Activated CD8-positive, alpha-beta memory T cell treated with anti-CD3 and anti-CD28 coated beads, Interleukin-2, amount 50 U/mL, for 4 hours (primary cell): ENCODE data around the gene DUOX1.
A peak's percentile ranks its signal among the peaks of the same experiment; 100 is the strongest.
"Not testable (repeated sequence)": the region's sequence is repeated elsewhere in the genome, so short reads cannot be mapped to it uniquely, and the experiment has no call there.

ENCODE experiments used
- DNase-seq: peaks from one replicate; pipeline ENCODE4 v3.0.0-alpha.2; 2020

DUOX1 gene

DNA sequence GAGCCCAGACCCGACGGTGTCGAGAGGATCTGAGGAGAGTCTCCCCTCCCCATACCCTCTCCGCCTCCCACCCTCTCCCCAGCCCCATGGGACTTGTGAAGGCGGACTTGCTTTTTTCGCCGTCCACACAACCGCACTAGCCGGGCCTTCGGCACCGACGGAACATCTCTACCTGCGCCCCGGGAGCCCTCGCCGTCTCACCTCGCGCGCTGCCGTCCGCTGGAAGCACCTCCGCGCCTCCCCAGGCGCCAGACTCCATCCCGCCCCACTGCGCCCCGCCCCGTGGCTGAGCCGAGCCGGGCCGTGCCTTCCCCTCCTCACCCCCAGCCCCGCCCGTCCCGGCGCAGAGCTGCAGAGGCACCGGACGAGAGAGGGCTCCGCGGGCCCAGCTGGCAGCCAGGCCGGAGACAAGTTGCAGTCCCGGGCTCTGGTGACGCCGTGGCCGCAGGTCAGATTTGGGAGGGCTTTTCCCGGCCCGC lies at the start of gene DUOX1, which contains the start of gene DUOXA1:
DUOX1 (plus strand) TSS at position 344 of the 479 bp plus-strand sequence. CDS start 1,973 bp downstream, outside the sequence.
DUOXA1 (minus strand) TSS at position 229 of the 479 bp plus-strand sequence. CDS start 6,865 bp downstream, outside the sequence.
- peak; percentile 28 for DNase-seq

DNA sequence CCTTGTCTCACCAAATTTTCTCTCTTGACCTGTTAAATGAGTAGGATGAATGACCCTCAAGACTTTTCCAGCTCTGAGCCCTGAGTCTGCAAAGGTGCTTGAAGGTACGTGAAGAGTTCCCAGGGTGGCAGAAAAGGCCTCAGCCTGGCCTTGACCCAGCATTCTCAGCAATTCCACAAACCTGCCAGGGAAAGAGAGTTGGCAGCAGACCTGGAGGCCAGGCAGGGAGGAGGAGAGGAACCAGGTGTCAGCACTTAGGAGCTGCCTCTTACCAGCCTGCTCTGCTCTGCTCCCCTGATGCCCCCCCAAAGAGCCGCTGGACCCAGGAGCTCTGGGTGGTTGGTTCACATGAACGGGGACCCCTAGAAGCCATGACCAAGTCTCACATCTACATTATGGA lies 49.2 kb upstream of the DUOX1 start:
- DNase-seq: not testable (repeated sequence)

DNA sequence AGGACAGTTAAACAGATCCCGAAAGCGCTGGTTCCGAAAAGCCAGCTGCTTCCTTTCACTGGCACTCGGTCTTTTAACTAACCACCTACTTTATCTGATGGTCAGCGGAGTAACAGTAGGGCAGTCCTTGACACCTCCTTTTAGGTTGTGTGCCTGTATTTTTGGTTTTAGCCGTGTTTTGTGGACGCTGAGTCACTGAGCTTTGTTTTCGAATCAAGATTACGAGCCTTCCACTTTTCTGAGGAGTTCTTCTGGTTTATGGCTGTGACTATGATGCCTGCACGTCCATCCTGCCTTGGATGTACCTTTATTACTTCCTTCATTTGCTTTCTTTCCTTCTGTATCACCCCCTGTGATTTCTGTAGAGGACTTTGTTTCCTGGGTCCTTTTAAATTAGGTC lies 47.4 kb upstream of the DUOX1 start:
- not testable (repeated sequence) for DNase-seq

DNA sequence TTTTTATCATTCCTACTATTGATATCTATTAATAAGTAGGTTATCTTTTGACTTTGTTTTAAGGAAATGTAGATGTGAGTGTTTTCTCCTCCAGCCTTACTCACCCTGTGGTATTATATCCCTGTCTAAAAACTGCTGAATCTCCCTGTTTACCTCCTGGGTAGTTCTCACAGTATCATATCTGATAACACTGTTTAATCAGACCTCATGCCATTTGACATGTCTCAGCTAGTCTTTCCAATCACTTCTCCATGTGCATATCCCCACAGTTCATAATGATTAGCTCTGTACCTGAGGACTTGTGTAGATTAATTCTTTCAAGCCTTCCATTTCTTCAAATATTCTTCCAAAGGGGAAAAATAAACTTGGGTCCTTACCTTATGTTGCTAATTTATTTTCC lies 46.6 kb upstream of the DUOX1 start:
- no peak for DNase-seq

DNA sequence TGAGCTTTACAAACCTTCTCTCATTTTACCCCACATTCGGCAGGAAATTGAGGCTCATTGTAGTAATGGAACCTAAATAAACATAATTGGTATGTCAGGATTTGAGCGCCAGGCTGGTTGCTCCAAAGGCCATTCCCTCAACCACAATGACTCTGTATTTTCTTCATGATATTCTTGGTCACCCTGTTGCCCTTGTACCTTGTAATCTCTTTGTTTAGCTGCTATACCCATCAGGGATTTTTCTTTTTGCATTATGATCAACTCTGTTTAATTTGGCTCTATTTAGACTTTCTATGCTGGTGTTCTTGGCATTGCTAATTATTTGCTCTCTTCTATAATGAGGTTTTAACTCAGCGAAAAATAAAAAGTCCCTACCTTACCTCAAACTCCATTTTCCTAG lies 45.6 kb upstream of the DUOX1 start:
- DNase-seq: no peak

DNA sequence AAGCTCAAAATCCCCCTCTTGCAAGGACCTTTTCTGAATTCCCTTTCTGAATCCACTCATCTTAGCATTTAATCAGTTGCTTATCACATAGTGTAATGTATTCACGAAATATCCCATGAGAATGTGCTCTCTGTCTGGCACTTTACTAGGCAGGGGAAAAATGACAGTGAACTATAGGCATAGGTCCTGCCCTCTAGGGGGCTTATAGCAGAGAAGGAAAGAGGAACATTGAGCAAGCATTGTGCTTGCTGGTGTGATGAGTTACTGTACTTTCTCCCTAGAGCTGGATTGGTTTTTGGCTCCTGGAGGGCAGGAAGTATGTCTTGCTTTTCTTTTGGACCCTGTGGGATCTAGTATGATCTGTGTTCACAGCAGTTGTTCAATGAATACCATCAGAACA lies 42.3 kb upstream of the DUOX1 start:
- DNase-seq: no peak

DNA sequence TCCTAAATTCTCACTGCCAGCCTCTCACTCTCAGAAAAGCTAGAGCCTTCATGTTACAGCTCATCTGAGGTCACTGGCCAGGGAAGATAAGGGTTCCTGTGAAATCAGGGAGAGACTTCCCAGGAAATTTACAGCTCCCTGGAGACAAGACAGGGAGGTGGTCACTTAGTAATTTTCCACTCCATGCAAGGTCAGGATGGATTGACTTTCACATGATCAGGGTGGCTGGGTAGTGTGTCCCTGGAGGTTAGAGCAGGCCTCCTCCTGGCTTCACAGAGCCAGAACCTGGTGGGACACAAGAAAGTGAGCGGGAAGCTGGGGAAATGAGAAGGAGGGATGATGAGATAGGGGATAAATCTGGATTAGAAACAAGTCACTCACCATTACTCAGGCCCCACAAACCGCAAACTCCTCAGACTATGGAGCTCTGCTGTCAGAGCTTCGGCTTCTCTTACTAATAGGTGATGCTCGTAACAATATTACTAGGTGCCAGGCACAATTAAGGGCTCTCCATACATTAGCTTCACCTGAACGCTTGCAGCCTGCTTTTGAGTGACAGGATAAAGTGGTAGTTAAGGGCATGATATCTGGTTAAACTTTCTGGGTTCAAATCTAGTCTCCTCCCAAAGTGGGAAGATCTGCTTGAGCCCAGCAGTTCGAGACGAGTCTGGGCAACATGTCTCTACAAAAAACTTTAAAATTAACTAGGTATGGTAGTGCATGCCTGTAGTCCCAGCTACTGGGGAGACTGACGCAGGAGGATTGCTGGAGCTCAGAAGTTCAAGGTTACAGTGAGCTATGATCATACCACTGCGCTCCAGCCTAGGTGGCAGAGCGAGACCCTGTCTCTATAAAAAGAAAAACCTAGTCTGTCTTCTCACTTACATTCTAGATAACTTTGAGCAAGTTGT lies 40.7 kb upstream of the DUOX1 start:
- DNase-seq: no peak

DNA sequence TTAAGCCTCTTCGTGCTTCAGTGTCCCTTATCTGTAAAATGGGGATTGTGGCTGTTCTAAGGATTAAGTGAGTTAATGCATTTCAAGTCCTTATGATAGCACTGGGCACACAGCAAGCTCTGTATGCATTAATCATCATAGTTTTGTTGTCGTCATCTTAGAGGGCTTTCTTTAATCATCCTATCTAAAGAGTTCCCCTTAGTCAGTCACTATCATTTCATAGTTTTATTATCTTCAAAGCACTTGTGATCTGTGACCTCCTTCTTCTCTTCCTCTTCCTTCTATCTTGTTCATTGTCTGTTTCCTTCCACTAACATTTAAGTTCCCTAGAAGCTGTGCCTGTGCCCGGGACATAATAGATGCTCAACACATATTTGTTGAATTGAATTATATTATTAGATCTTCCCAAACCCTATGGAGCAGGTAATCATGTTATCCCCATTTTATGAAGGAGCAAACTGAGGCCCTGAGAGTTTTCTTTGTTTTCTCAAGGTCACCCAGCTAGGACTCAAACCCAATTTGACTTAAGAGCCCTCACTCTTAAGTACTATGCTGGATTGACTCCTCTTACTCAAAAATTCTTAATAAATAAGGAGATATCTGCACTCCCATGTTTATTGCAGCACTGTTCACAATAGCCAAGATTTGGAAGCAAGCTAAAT lies 40.0 kb upstream of the DUOX1 start:
- no peak for DNase-seq

DNA sequence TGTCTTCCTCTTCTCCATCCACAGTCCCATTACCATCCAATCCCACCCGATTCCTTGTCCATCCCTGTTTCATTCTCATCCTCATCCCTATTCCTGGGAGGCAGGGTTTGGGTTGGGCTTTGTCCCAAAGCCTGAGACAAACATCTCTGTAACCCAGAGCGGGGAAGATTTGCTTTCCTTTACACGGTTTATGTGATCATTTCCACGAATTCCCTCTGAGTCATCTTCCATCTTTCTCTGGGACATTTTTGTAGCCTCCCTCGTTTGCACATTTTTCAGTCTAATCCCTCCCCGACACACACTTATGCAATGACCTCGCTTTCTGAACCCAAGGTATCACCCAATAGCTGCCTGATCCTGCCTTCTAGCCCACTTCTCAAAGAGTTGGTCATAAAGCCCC lies 38.6 kb upstream of the DUOX1 start:
- DNase-seq: no peak

DNA sequence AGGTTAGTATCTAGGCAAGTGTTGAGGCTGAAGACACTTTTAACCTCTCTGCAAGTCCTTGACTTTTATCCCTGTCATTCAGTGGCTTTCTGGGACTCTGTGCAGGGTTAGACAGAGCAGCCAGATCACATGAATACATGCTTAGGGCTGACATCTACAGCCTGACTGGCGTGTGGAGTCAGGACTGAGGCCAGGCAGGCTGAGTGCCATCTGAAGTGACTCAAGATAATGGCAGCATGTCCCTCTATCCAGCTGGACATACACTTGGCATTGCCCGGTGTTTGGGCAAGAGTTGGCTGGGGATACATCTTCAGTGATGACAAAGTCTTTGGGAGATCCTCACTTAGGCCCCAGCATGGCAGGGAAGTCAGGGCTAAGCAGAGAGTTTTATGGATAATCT lies 38.2 kb upstream of the DUOX1 start:
- no peak for DNase-seq

DNA sequence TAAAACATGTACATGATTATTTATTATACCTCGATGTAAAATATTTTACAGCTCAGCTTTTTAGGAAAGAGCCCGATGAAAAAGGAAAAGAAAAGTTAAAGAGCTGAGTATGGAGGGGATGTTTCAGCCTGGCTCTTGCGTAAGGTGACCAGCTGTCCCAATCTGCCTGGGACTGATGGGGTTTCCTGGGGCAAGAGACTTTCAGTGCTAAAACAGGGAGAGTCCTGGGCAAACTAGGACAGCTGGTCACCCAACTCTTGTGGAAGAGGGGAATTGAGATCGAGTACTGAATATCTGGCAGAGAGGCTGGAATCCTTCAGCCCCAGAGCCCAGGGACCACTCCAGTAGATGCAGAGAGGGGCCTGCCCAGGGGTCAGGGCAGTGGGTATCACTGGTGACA lies 36.8 kb upstream of the DUOX1 start:
- DNase-seq: no peak

DNA sequence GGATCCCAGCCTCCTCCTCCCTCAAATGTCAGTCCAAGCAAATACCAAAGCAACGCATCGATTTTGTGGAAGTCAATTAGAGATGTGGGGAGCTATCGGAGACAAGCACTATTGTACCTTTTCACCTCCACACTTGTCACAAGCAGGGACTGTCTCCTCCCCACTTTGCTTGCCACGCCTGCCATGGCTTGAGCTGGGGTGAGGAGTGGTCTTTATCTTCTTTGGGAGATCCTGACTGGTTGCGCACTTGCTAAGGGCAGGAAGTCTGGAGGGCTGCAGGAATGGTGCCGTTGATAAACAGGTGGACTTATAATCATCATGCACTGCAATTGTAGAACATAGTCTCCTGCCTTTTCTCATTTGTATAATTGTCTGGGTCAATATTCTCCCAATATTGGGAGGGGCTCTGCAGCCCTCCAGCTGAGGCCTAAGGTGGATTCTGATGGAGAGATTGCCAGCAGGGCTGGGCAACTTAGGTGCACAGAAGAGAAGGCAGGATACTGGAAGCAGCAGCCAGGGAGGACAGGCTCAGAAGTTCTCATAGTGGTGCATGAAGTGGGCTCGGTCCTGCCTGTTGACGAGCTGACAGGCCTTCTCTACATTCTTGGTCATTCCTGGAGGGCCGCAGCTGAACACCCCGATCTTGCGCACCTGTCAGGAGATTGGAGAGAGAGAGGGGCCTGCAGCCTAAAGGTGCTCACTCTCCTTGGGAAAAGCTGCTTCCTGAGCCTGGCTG lies 36.0 kb upstream of the DUOX1 start:
- DNase-seq: no peak

DNA sequence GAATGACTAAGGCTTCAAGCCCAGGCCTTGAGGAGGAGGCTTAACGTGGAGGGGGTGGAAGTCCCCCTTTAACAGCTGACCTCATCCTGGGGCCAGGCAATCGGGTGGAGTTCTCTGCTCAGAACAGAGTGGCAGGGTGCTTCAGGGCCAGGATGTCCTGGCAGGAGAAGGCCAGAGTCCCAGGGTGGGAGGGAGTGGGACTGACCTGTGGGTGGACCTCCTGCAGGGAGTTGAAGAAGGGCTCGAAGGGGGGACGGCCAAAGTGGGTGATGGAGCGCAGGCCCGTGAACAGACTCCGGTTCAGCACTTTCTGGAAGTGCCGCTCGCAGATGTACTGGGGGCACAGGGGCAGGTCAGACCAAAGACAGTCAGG lies 35.5 kb upstream of the DUOX1 start:
- no peak for DNase-seq

DNA sequence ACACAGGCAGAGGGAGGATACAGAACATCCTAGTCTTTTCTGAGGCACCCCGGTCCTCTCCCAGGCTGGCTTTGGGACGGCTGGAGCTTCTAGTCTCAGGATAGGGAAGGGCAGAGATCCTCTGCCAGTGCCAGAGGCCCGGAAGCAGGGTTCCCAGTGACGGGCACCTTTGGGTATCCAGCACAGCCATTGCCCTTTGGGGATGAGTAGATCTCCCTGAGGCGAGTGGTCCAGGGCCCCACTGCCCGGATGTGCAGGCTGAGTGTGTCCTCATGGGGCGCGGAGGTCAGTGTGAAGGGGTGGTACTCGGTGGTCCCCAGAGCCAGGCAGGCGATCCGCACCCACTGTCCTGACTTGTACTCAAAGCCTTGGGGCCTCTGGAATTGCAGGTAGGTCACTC lies 34.1 kb upstream of the DUOX1 start:
- no peak for DNase-seq

DNA sequence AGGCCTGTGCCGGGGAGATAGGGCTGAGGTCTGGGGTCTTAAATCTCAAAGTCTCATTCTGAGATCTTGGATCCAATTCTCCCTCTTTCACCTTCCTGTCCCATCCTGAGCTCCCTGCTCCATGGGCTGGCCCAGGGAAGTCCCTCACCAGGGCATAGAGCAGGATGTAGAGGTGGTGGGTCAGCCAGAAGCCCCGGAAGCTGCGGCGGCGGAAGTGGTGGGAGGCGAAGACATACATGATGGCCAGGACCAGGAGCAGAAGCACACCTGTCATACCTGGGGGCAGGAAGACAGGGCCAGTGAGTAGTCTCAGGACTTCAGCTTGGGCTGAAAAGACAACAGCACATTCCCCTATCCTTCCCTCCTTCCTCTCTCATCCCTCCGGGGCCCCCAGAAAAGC lies 32.3 kb upstream of the DUOX1 start:
- no peak for DNase-seq

DNA sequence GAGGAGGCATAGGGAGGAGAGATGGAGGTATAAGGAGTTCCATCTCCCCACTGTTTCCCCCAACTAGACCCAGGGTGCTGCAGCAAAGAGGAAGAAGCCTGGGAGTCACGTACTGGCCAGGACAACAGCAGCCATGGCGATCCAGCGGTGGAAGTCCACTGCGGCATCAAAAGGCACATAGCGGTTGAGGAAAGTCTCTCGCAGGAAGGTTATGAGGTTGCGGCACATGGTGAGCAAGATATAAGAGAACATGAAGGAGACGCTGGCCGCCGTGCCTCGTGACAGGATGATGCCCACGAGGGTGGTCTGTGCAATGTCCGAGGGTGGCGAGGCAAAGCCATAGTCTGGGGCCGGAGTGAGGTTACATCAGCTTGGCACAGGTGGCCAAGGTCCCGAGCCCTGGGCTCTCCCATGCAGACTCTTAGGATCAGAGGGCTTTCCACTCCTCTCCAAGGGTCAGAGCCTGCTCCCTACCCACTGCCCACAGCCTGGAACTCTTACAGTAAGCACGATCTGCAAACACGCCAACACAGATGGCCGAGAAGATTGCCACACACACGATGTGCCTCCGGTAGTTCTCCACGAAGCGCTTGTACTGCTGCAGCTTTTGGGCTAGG lies 30.1 kb upstream of the DUOX1 start:
- no peak for DNase-seq

DNA sequence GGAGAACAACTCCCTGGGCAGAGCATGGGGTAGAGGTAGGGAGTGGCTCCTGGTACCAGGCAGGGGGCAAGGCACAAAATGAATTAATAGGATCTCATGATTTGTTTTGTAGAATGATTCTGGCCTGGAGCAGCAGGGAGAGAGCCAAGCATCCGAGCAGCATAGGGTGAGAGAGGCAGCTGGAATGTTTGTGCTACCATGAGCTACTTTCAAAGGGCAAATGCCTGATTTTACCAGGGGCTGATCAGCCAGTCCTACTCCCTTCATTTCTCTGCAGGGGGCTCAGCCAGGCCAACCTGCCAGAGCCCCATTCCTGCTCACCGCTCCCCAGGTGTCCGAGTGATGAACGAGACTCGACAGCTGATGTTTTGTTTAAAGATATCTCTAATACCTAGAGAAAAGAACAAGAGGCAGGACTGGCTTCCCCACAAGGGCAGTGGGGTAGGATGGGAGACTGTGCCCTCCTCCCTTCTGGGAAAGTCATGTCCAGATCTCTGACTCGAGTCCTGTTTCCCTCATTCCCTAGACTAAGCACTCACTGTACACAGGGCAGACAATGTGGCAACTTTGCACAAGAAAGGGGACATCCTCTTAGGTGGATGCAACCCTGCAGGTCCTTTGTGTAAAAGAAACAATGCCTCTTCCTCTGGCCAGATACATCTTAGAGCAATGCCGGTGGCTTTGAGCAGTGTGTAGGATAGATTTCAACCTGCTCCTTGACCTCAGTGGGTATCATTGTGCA lies 28.7 kb upstream of the DUOX1 start:
- DNase-seq: no peak

DNA sequence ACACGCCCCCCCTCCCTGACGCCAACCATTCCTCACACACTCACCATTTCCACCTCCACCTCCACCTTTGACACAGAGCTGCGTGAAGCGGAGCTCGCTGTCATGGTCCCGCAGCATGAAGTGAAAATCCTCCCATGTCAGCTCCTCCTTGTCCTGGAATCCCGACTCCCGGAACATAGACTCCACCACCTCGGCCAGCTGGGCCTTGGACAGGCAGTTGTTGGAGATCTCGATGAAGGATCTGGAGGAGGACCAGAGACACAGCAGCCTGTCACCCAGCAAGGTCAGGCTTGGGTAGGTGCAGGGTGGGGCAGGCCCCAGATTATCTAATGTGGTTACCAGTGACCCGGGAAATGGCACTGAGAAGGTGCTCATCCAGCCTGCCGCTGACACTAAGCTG lies 28.0 kb upstream of the DUOX1 start:
- no peak for DNase-seq

DNA sequence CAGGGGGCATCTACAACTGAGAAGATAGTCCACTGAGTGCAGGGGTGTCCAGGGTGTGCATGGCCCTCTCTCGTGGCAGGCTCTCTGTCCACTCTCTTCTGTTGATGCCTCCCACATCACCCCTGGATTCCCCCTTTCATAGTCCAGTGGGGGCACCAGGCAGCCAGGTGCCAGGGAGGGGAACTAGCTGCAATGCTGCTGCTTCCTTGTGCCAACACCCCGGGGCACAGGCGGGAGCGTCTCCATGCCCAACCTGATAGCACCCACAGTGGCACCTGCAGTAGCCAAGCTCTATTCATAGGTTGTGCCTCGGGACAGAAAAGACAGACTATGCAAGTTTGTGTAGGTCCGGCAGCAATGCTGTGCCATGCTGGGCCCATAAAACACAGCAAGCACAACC lies 27.6 kb upstream of the DUOX1 start:
- no peak for DNase-seq

DNA sequence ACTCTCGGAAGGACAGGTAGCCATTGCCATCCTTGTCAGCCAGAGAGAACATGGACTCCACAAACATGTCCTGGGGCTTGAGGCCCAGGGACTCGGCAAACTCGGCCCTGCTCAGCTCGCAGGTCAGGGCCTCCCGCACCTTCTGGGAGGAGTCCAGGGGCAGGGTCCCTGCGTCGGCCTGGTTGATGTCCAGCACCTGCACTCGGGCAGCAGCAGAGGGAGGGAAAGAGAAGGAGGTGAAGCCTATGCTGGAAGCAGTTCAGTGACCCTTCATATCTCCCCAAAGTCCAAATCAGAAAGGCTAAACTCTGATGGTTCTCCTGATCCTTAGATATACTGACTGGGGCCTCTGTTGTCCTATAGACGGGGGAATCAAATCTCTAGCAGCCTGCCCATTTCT lies 25.6 kb upstream of the DUOX1 start:
- DNase-seq: not testable (repeated sequence)

DNA sequence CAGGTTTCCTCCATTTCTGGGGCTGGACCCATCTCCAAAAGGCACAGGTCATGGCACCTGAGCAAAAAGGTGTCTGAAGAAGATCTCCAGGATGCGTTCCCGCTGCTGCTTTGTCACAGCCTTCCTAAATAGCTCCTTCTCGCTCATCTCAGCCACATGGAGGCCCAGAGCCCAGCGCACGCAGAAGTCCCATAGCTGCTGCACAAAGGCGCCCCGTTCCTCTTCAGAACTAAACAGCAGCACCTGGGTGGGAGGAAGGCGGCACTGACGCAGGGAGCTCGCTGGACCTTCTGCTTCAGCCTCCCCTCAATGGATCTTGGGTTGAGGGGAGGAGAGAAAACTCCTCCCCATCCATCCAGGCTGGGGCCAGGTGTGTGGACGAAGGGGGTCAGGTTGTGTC lies 24.2 kb upstream of the DUOX1 start:
- no peak for DNase-seq
